CD14-positive monocyte (primary cell): ENCODE results near the gene FAM110A. TPM values are rescaled to one million over a fixed set of nuclear protein-coding genes. Genes with fewer than 3 reads are reported as not detected.

ENCODE experiments used
- DNase-seq, 3 donors: peaks; one replicate each; pipeline ENCODE4 v3.0.0-alpha.2; 2011 to 2022
- H2AFZ ChIP-seq: 2 replicates; pipeline ENCODE4 v1.6.0; 2012; ENCODE audit warnings: mild to moderate bottlenecking, low read depth, low read length, inconsistent platforms; ENCODE audit not compliant: insufficient read depth, poor library complexity, severe bottlenecking
- H3K27ac ChIP-seq, 2 donors: 1 replicate in 1 of 2; 2 replicates in 1 of 2; pipeline ENCODE4 v1.5.1; 2012 to 2013; ENCODE audit warnings: low read length in 2 of 2, control low read depth in 1 of 2, inconsistent platforms in 1 of 2, low read depth in 1 of 2, mild to moderate bottlenecking in 1 of 2
- H3K27me3 ChIP-seq, 2 donors: one replicate each; pipeline versions ENCODE4 v1.6.0 to v1.6.1; 2011 to 2013; ENCODE audit warnings: low read length in 2 of 2; ENCODE audit not compliant: control insufficient read depth in 2 of 2, insufficient read depth in 2 of 2
- H3K36me3 ChIP-seq, 2 donors: replicated peaks in 1 of 2; 1 replicate in 1 of 2; 2 replicates in 1 of 2; pipeline versions ENCODE4 v1.5.1 to v1.6.1; 2012 to 2013; ENCODE audit warnings: low read length in 2 of 2, control low read depth in 1 of 2, inconsistent platforms in 1 of 2, mild to moderate bottlenecking in 1 of 2; ENCODE audit not compliant: insufficient read depth in 2 of 2, control insufficient read depth in 1 of 2
- H3K4me1 ChIP-seq, 2 donors: 1 replicate in 1 of 2; 2 replicates in 1 of 2; pipeline versions ENCODE4 v1.5.1 to v1.6.1; 2012 to 2013; ENCODE audit warnings: low read length in 2 of 2, control low read depth in 1 of 2, inconsistent platforms in 1 of 2, mild to moderate bottlenecking in 1 of 2, moderate library complexity in 1 of 2; ENCODE audit not compliant: insufficient read depth in 2 of 2, control insufficient read depth in 1 of 2
- H3K4me2 ChIP-seq: replicated peaks from 2 replicates; pipeline ENCODE3; 2012; ENCODE audit warnings: low read length, moderate library complexity, mild to moderate bottlenecking; ENCODE audit not compliant: poor library complexity, severe bottlenecking; ENCODE audit errors: extremely low read depth
- H3K4me3 ChIP-seq, 3 experiments: fragments of 200-600 bp in 1 of 3; sonication (generic) in 1 of 3; replicated peaks in 1 of 3; 1 replicate in 2 of 3; 2 replicates in 1 of 3; pipeline ENCODE4 v1.5.1; 2011 to 2013; ENCODE audit warnings: low read length in 3 of 3, mild to moderate bottlenecking in 3 of 3, control low read depth in 2 of 3, low read depth in 2 of 3, inconsistent platforms in 1 of 3, moderate library complexity in 1 of 3
- H3K79me2 ChIP-seq: 2 replicates; pipeline ENCODE4 v1.6.0; 2012; ENCODE audit warnings: mild to moderate bottlenecking, control low read depth, inconsistent platforms, low read length, moderate library complexity; ENCODE audit not compliant: insufficient read depth
- H3K9ac ChIP-seq: 2 replicates; pipeline ENCODE4 v1.6.0; 2017; ENCODE audit warnings: low read length, mild to moderate bottlenecking; ENCODE audit not compliant: insufficient read depth, poor library complexity, severe bottlenecking
- H3K9me3 ChIP-seq, 2 donors: replicated peaks in 1 of 2; 1 replicate in 1 of 2; 2 replicates in 1 of 2; pipeline versions ENCODE4 v1.5.1 to v1.6.1; 2012 to 2013; ENCODE audit warnings: low read length in 2 of 2, control low read depth in 1 of 2; ENCODE audit not compliant: control insufficient read depth in 1 of 2, insufficient read depth in 1 of 2
- H4K20me1 ChIP-seq: 2 replicates; pipeline ENCODE4 v1.6.0; 2012; ENCODE audit warnings: mild to moderate bottlenecking, low read length, control low read depth, moderate library complexity; ENCODE audit not compliant: insufficient read depth
- H3K27ac Mint-ChIP-seq, 7 donors: one replicate each; pipeline ENCODE4 v1.8.0; 2020; ENCODE audit warnings: mild to moderate bottlenecking in 7 of 7, mixed read lengths in 7 of 7, moderate library complexity in 6 of 7, inconsistent platforms in 2 of 7
- H3K27me3 Mint-ChIP-seq, 3 donors: one replicate each; pipeline ENCODE4 v1.8.0; 2021 to 2022; ENCODE audit warnings: low read depth in 3 of 3, mild to moderate bottlenecking in 3 of 3, mixed read lengths in 3 of 3, moderate library complexity in 3 of 3, inconsistent platforms in 1 of 3
- H3K36me3 Mint-ChIP-seq, 2 donors: one replicate each; pipeline ENCODE4 v1.8.0; 2020; ENCODE audit warnings: mixed read lengths in 2 of 2, inconsistent platforms in 1 of 2, mild to moderate bottlenecking in 1 of 2
- H3K4me1 Mint-ChIP-seq: one replicate; pipeline ENCODE4 v1.8.0; 2020; ENCODE audit warnings: mild to moderate bottlenecking, mixed read lengths
- H3K4me3 Mint-ChIP-seq, 2 donors: one replicate each; pipeline ENCODE4 v1.8.0; 2020; ENCODE audit warnings: mild to moderate bottlenecking in 2 of 2, mixed read lengths in 2 of 2, moderate library complexity in 1 of 2
- H3K9me3 Mint-ChIP-seq, 7 donors: one replicate each; pipeline ENCODE4 v1.8.0; 2020 to 2022; ENCODE audit warnings: mixed read lengths in 7 of 7, mild to moderate bottlenecking in 6 of 7, moderate library complexity in 6 of 7, inconsistent platforms in 2 of 7
- CTCF ChIP-seq: fragments of 200-600 bp; IDR thresholded peaks from one replicate; pipeline ENCODE4 v1.8.0; 2022; ENCODE audit warnings: antibody characterized with exemption, mild to moderate bottlenecking
- WGBS: methylation state at CpG from one replicate; pipeline ENCODE4 v1.1.5; 2013; ENCODE audit warnings: missing lambda C conversion rate; ENCODE audit not compliant: insufficient coverage; 5-methylcytosine and 5-hydroxymethylcytosine counted together
- intact Hi-C, 2 donors: fragments of 100-400 bp; cut with micrococcal nuclease; formaldehyde crosslinking; loops; one replicate each; pipeline versions ENCODE4 v1.15.0 to v1.15.1; 2023
- polyA plus RNA-seq, 3 donors: library from polyadenylated mRNA; depleted of rRNA in 1 of 3; unstranded in 2 of 3; stranded (reverse) in 1 of 3; fragments of 300-500 nt in 2 of 3; fragments of >200 nt in 1 of 3; fragmentation: Illumina TruSeq in 2 of 3; gene quantifications; 1 replicate in 2 of 3; 2 replicates in 1 of 3; pipeline ENCODE4 v1.2.3, GENCODE V29; 2012 to 2021

The FAM110A gene
- polyA plus RNA-seq, 3 donors = 13.8 to 43.2 (median 27.8) TPM

- DNase-seq = no peak
- H3K9ac ChIP-seq = no peak overlapping the region
- Mint-ChIP-seq H3K9me3 (peaks cover 0 to 5% (median 0%) of the 10 kb centered on the region in 7 donors), H3K4me3 (no peak overlapping the region), H3K36me3 (peaks cover 14 to 22% of the 10 kb centered on the region in 2 donors), H3K27ac (no peak overlapping the region), H3K4me1 (peaks cover 25% of the 10 kb centered on the region), H3K27me3 (peaks cover 2 to 4% (median 3%) of the 10 kb centered on the region in 3 donors)
- no peak overlapping the region for H2AFZ ChIP-seq
- H3K4me1 ChIP-seq = peaks cover 11 to 20% of the 10 kb centered on the region in 2 donors
- no peak for TF ChIP-seq CTCF
- H3K27ac ChIP-seq = no peak overlapping the region
- intact Hi-C loops = loop anchor here in 1 of 2 donors (5.0 kb wide), 1 partner anchor 44 kb away; no protein-coding TSS in a partner anchor
- H3K36me3 ChIP-seq = no peaks in the 10 kb centered on the region
- no peaks in the 10 kb centered on the region for H3K79me2 ChIP-seq
- H4K20me1 ChIP-seq = peaks cover 33% of the 10 kb centered on the region
- H3K27me3 ChIP-seq = no peaks in the 10 kb centered on the region
- WGBS = 100% methylated on average over 1 of the region's 2 CpGs
- no peak overlapping the region for H3K4me3 ChIP-seq
- no peaks in the 10 kb centered on the region for H3K9me3 ChIP-seq
- H3K4me2 ChIP-seq = no peak overlapping the region
Observed at GRCh38 chr20:860891-861290, 27.4 kb downstream of the FAM110A start.

GRCh38 chr20:865440-865839 lies 31.9 kb downstream of the FAM110A start:
- H3K27ac Mint-ChIP-seq = no peak overlapping the region
- peaks cover 7% of the 10 kb centered on the region for H3K4me1 Mint-ChIP-seq
- peaks cover 0 to 3% of the 10 kb centered on the region in 2 donors for H3K36me3 Mint-ChIP-seq
- no peak overlapping the region for H3K4me3 Mint-ChIP-seq
- Histone ChIP-seq H3K9ac (no peak overlapping the region), H3K4me3 (no peak overlapping the region), H3K27me3 (no peaks in the 10 kb centered on the region), H3K36me3 (no peaks in the 10 kb centered on the region), H3K9me3 (no peaks in the 10 kb centered on the region), H2AFZ (no peak overlapping the region), H3K79me2 (no peaks in the 10 kb centered on the region), H3K27ac (no peak overlapping the region), H3K4me2 (no peak overlapping the region), H4K20me1 (no peaks in the 10 kb centered on the region), H3K4me1 (no peaks in the 10 kb centered on the region)
- H3K27me3 Mint-ChIP-seq = peaks cover 2 to 7% (median 5%) of the 10 kb centered on the region in 3 donors
- DNase-seq = no peak
- intact Hi-C loops = no loop called here
- WGBS = no CpG with 5 or more reads among the region's 1 CpG
- peaks cover 0 to 7% (median 0%) of the 10 kb centered on the region in 7 donors for H3K9me3 Mint-ChIP-seq
- no peak for TF ChIP-seq CTCF
